Breast epithelium (tissue), 3 donors: Measurements from ENCODE around the gene CEP250.

Experiments
- CTCF ChIP-seq, 3 donors: fragments of 450-650 bp; IDR thresholded peaks; one replicate each; pipeline ENCODE4 v1.5.1; 2016 to 2017; ENCODE audit warnings: antibody characterized with exemption in 3 of 3, mild to moderate bottlenecking in 3 of 3, moderate library complexity in 3 of 3
- POLR2A ChIP-seq: fragments of 450-650 bp; IDR thresholded peaks from one replicate; pipeline ENCODE4 v1.6.1; 2016; ENCODE audit warnings: antibody characterized with exemption, mild to moderate bottlenecking, moderate library complexity
- POLR2AphosphoS5 ChIP-seq, 3 donors: sonication (generic); formaldehyde crosslinking; IDR thresholded peaks; one replicate each; pipeline ENCODE4 v1.6.1; 2017; ENCODE audit warnings: antibody characterized with exemption in 3 of 3

DNA sequence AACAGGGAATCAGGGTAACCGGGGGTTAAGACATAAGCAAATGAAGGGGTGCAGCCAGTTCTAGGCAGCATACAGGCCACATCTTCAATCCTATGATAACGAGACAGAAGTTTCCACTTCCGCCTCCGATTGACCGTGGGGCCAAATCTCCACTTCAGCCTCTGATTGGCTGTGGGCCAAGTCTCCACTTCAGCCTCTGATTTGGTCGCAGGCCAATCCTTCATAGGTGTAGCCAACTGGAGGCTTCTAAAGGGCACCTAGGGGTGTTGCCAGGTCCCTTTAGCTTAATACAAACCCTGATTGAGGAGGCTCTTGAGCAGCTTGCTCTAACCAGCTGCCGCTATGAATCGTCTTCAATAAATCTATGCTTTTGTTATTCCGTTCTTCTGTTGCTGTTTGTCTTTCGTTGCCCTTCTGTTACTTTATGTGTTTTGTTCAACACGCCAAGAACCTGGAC is 84.4 kb downstream of the CEP250 start:
- TF ChIP-seq CTCF (IDR thresholded peaks at IDR 0.05): no peak
- no peak for TF ChIP-seq POLR2A
- no peak for TF ChIP-seq POLR2AphosphoS5 (IDR thresholded peaks at IDR 0.05)
